DOHH2 (cell line): ENCODE data around the gene ECSCR.
A peak's percentile ranks its signal among the peaks of the same experiment; 100 is the strongest.
"Not testable (repeated sequence)": the region's sequence is repeated elsewhere in the genome, so short reads cannot be mapped to it uniquely, and the experiment has no call there.

ENCODE experiments used
- H3F3A ChIP-seq: fragments of 200-600 bp; sonication (generic), shearing (Covaris generic); 2 replicates; pipeline ENCODE4 v1.6.0; 2016; ENCODE audit warnings: antibody characterized with exemption, mild to moderate bottlenecking; ENCODE audit not compliant: control insufficient read depth, insufficient read depth
- H3K27ac ChIP-seq: fragments of 200-600 bp; sonication (generic); 2 replicates; pipeline ENCODE4 v1.5.1; 2014; ENCODE audit warnings: low read depth, mild to moderate bottlenecking, low read length, moderate library complexity
- H3K27me3 ChIP-seq: fragments of 200-600 bp; sonication (generic); 2 replicates; pipeline ENCODE4 v1.6.1; 2014; ENCODE audit warnings: mild to moderate bottlenecking, low read length, mixed read lengths; ENCODE audit not compliant: control insufficient read depth
- H3K36me3 ChIP-seq: fragments of 200-600 bp; sonication (generic); 2 replicates; pipeline ENCODE4 v1.6.1; 2014; ENCODE audit warnings: mild to moderate bottlenecking, low read length, moderate library complexity, mixed read lengths; ENCODE audit not compliant: control insufficient read depth
- H3K4me1 ChIP-seq: fragments of 200-600 bp; sonication (generic); 2 replicates; pipeline ENCODE4 v1.6.1; 2014; ENCODE audit warnings: mild to moderate bottlenecking, low read length, mixed read lengths; ENCODE audit not compliant: control insufficient read depth
- H3K4me2 ChIP-seq: fragments of 200-600 bp; sonication (generic); 2 replicates; pipeline ENCODE4 v1.6.0; 2014; ENCODE audit warnings: mild to moderate bottlenecking, low read length, moderate library complexity
- H3K4me3 ChIP-seq: fragments of 200-600 bp; sonication (generic); 2 replicates; pipeline ENCODE4 v1.5.1; 2014; ENCODE audit warnings: mild to moderate bottlenecking, low read length, mixed read lengths
- H3K79me2 ChIP-seq: fragments of 200-600 bp; sonication (generic); 2 replicates; pipeline ENCODE4 v1.6.1; 2014; ENCODE audit warnings: mild to moderate bottlenecking, low read length, mixed read lengths; ENCODE audit not compliant: control insufficient read depth
- H3K9me2 ChIP-seq: fragments of 200-600 bp; sonication (generic); replicated peaks from 2 replicates; pipeline ENCODE4 v1.6.1; 2014; ENCODE audit warnings: mild to moderate bottlenecking, low read length, mixed read lengths; ENCODE audit not compliant: control insufficient read depth
- H3K9me3 ChIP-seq: fragments of 200-600 bp; sonication (generic); 2 replicates; pipeline ENCODE4 v1.6.1; 2014; ENCODE audit warnings: antibody characterized with exemption, low read length, mixed read lengths; ENCODE audit not compliant: control insufficient read depth, insufficient read depth
- H4K20me1 ChIP-seq: fragments of 200-600 bp; sonication (generic); 2 replicates; pipeline ENCODE4 v1.6.0; 2014; ENCODE audit warnings: low read depth, mild to moderate bottlenecking, antibody characterized with exemption, low read length, moderate library complexity; ENCODE audit not compliant: control insufficient read depth, insufficient read depth
- CTCF ChIP-seq: fragments of 200-600 bp; sonication (generic); IDR thresholded peaks from one replicate; pipeline ENCODE4 v1.5.1; 2014; ENCODE audit warnings: antibody characterized with exemption, mild to moderate bottlenecking, low read depth, low read length; ENCODE audit not compliant: poor library complexity, severe bottlenecking
- EZH2phosphoT487 ChIP-seq: fragments of 200-600 bp; sonication (generic); IDR thresholded peaks from 2 replicates; pipeline ENCODE4 v1.6.1; 2017; ENCODE audit warnings: borderline replicate concordance, mild to moderate bottlenecking, antibody characterized with exemption, low read length, moderate library complexity, mixed read lengths

The ECSCR gene

GRCh38 chr5:139410993-139411828 lies 51.3 kb downstream of the ECSCR start:
- TF ChIP-seq CTCF: no peak
- TF ChIP-seq EZH2phosphoT487: no peak
- no peaks in the 10 kb centered on the region for H3K27me3 ChIP-seq
- no peaks in the 10 kb centered on the region for H3K79me2 ChIP-seq
- H4K20me1 ChIP-seq: no peaks in the 10 kb centered on the region
- no peaks in the 10 kb centered on the region for H3F3A ChIP-seq
- H3K4me1 ChIP-seq: peaks cover 21% of the 10 kb centered on the region
- no peak overlapping the region for H3K4me2 ChIP-seq
- H3K36me3 ChIP-seq: no peaks in the 10 kb centered on the region
- no peak overlapping the region for H3K27ac ChIP-seq
- H3K9me2 ChIP-seq: no peaks in the 10 kb centered on the region
- no peak overlapping the region for H3K4me3 ChIP-seq
- no peaks in the 10 kb centered on the region for H3K9me3 ChIP-seq

- H3K9me3 ChIP-seq: no peaks in the 10 kb centered on the region
- no peaks in the 10 kb centered on the region for H3K27me3 ChIP-seq
- H3K4me1 ChIP-seq: peaks cover 21% of the 10 kb centered on the region
- no peak for TF ChIP-seq CTCF
- no peak for TF ChIP-seq EZH2phosphoT487
- no peak overlapping the region for H3K4me3 ChIP-seq
- no peaks in the 10 kb centered on the region for H3K79me2 ChIP-seq
- H3K27ac ChIP-seq: no peak overlapping the region
- no peaks in the 10 kb centered on the region for H4K20me1 ChIP-seq
- H3K9me2 ChIP-seq: no peaks in the 10 kb centered on the region
- no peaks in the 10 kb centered on the region for H3K36me3 ChIP-seq
- no peak overlapping the region for H3K4me2 ChIP-seq
- no peaks in the 10 kb centered on the region for H3F3A ChIP-seq
These were observed 52.2 kb downstream of the ECSCR start for GRCh38 chr5:139410121-139410992.

GRCh38 chr5:139409116-139409515 lies 53.4 kb downstream of the ECSCR start:
- H3K27ac ChIP-seq, H3K9me2 ChIP-seq, H3K9me3 ChIP-seq, H3K27me3 ChIP-seq, H3F3A ChIP-seq, H3K4me2 ChIP-seq, H3K79me2 ChIP-seq, H3K36me3 ChIP-seq, H4K20me1 ChIP-seq, H3K4me3 ChIP-seq: not testable (repeated sequence)
- peaks cover 30% of the 10 kb centered on the region for H3K4me1 ChIP-seq

GRCh38 chr5:139408191-139408590 lies 54.4 kb downstream of the ECSCR start:
- H3K4me2 ChIP-seq: peak overlapping the region; percentile 53; the same call in 1 of the 2 replicates

More at GRCh38 chr5:139408191-139408590, 54.4 kb downstream of the ECSCR start:
- H3K4me3 ChIP-seq: no peak overlapping the region
- H3K79me2 ChIP-seq: no peaks in the 10 kb centered on the region
- no peaks in the 10 kb centered on the region for H3K36me3 ChIP-seq
- no peaks in the 10 kb centered on the region for H3K27me3 ChIP-seq
- no peaks in the 10 kb centered on the region for H3K9me2 ChIP-seq
- peaks cover 3% of the 10 kb centered on the region for H3F3A ChIP-seq
- no peaks in the 10 kb centered on the region for H3K9me3 ChIP-seq
- TF ChIP-seq EZH2phosphoT487 (no peak), CTCF (no peak)
- no peaks in the 10 kb centered on the region for H4K20me1 ChIP-seq
- peaks cover 34% of the 10 kb centered on the region for H3K4me1 ChIP-seq
- H3K27ac ChIP-seq: no peak overlapping the region
